Activated CD4-positive, alpha-beta T cell treated with anti-CD3 and anti-CD28 coated beads for 4 hours (primary cell): ENCODE measurements around the gene TBC1D10B.
"Not testable (repeated sequence)": the region's sequence is repeated elsewhere in the genome, so short reads cannot be mapped to it uniquely, and the experiment has no call there.

ENCODE experiments used
- DNase-seq, 2 donors: peaks; one replicate each; pipeline ENCODE4 v3.0.0-alpha.2; 2020

The TBC1D10B gene

GRCh38 chr16:30324220-30324619 is 46.1 kb downstream of the TBC1D10B start:
- DNase-seq, result not testable (repeated sequence)

- not testable (repeated sequence) for DNase-seq
These were observed 51.6 kb downstream of the TBC1D10B start for GRCh38 chr16:30318647-30319046.

- DNase-seq, result not testable (repeated sequence)
These were observed 59.4 kb downstream of the TBC1D10B start for GRCh38 chr16:30310937-30311336.

GRCh38 chr16:30309255-30309654 is 61.0 kb downstream of the TBC1D10B start:
- not testable (repeated sequence) for DNase-seq
